K562 (cell line): ENCODE results near the gene RTN4. TPM values are rescaled to one million over a fixed set of nuclear protein-coding genes. Genes with fewer than 3 reads are reported as not detected.

ENCODE experiments used
- ARID1B ChIP-seq: fragments of 450-650 bp; IDR thresholded peaks from 2 replicates; pipeline ENCODE4 v1.6.1; 2016; ENCODE audit warnings: antibody characterized with exemption, mild to moderate bottlenecking, inconsistent platforms
- BRF1 ChIP-seq: IDR thresholded peaks from 3 replicates; pipeline ENCODE4 v1.6.1; 2011; ENCODE audit warnings: borderline replicate concordance, mild to moderate bottlenecking; ENCODE audit not compliant: insufficient read length; ENCODE audit errors: extremely low read depth
- CBX2 ChIP-seq: fragments of 200-600 bp; sonication (generic); IDR thresholded peaks from one replicate; pipeline ENCODE4 v1.6.1; 2012; ENCODE audit warnings: mild to moderate bottlenecking, low read length, inconsistent platforms; ENCODE audit not compliant: insufficient read depth, poor library complexity, severe bottlenecking
- GTF3C2 ChIP-seq: IDR thresholded peaks from 3 replicates; pipeline ENCODE4 v1.6.1; 2011; ENCODE audit warnings: borderline replicate concordance, mild to moderate bottlenecking, moderate library complexity; ENCODE audit not compliant: insufficient read length; ENCODE audit errors: extremely low read depth
- KAT2B ChIP-seq: IDR thresholded peaks from one replicate; pipeline ENCODE4 v1.6.1; 2012; ENCODE audit warnings: low read depth, mild to moderate bottlenecking, control low read depth, inconsistent platforms, low read length, moderate library complexity
- MAX ChIP-seq: sonication (generic); formaldehyde crosslinking; IDR thresholded peaks from 2 replicates; pipeline ENCODE4 v1.9.0; 2022; ENCODE audit warnings: mild to moderate bottlenecking, missing genetic modification reagents
- MCM2 ChIP-seq: fragments of 450-650 bp; IDR thresholded peaks from 2 replicates; pipeline ENCODE4 v1.6.1; 2017; ENCODE audit warnings: low read depth, mild to moderate bottlenecking
- RBM14 ChIP-seq: fragments of 200-400 bp; formaldehyde crosslinking; IDR thresholded peaks from 2 replicates; pipeline ENCODE4 v1.6.1; 2018; ENCODE audit warnings: low read depth, mild to moderate bottlenecking, low read length, moderate library complexity, borderline replicate concordance; ENCODE audit not compliant: insufficient read depth
- RBM22 ChIP-seq: fragments of 200-400 bp; formaldehyde crosslinking; IDR thresholded peaks from 2 replicates; pipeline ENCODE4 v1.6.1; 2018; ENCODE audit warnings: low read length, low read depth; ENCODE audit not compliant: poor library complexity, severe bottlenecking
- RNF2 ChIP-seq: sonication (generic); IDR thresholded peaks from 2 replicates; pipeline ENCODE4 v1.6.1; 2016
- SMAD4 ChIP-seq: fragments of 250-450 bp; sonication (Bioruptor Pico); conservative IDR thresholded peaks from 2 replicates; pipeline ENCODE4 v1.8.0; 2021; ENCODE audit warnings: inconsistent platforms, mild to moderate bottlenecking, moderate library complexity
- SMARCC2 ChIP-seq: fragments of 450-650 bp; IDR thresholded peaks from 2 replicates; pipeline ENCODE4 v1.6.1; 2017; ENCODE audit warnings: antibody characterized with exemption, moderate library complexity, mild to moderate bottlenecking, low read depth
- U2AF2 ChIP-seq: fragments of 200-400 bp; formaldehyde crosslinking; optimal IDR thresholded peaks from 2 replicates; pipeline ENCODE3; 2017; ENCODE audit warnings: low read depth, mild to moderate bottlenecking, low read length
- XRCC3 ChIP-seq: fragments of 450-650 bp; IDR thresholded peaks from 2 replicates; pipeline ENCODE4 v1.6.1; 2017; ENCODE audit warnings: mild to moderate bottlenecking, moderate library complexity
- ZNF140 ChIP-seq: fragments of 250-450 bp; sonication (Bioruptor Pico); IDR thresholded peaks from 2 replicates; pipeline ENCODE4 v1.8.0; 2021; ENCODE audit warnings: moderate library complexity, mild to moderate bottlenecking, inconsistent platforms
- ZNF511 ChIP-seq: sonication (generic); formaldehyde crosslinking; IDR thresholded peaks from 2 replicates; pipeline ENCODE4 v1.8.0; 2022; ENCODE audit warnings: mild to moderate bottlenecking, missing genetic modification reagents
- ZNF589 ChIP-seq: fragments of 200-800 bp; sonication (Bioruptor generic); IDR thresholded peaks from 2 replicates; pipeline ENCODE4 v1.6.1; 2016; ENCODE audit warnings: low read depth, missing genetic modification characterization, missing compliant biosample characterization
- ZNF764 ChIP-seq: fragments of 250-450 bp; sonication (Bioruptor Pico); IDR thresholded peaks from 2 replicates; pipeline ENCODE4 v1.4.0; 2020; ENCODE audit warnings: low read depth, mild to moderate bottlenecking, moderate library complexity
- polyA plus RNA-seq, 8 experiments: library from polyadenylated mRNA; depleted of rRNA in 4 of 8; stranded (reverse) in 5 of 8; unstranded in 3 of 8; fragments of >200 nt; fragmentation: Nextera tagmentation in 2 of 8; fragmentation: Illumina TruSeq in 1 of 8; extraction: Ambion mirVana in 2 of 8; extraction: Trizol in 1 of 8; gene quantifications; 2 replicates each; pipeline versions ENCODE4 v1.2.1 to v1.2.3, GENCODE V29; 2011 to 2014; ENCODE audit warnings: inconsistent platforms in 1 of 8, missing spikeins in 1 of 8
- total RNA-seq, 7 experiments: library from RNA; depleted of rRNA in 6 of 7; stranded (reverse); fragments of >200 nt in 6 of 7; fragmentation: Illumina TruSeq in 2 of 7; extraction: Trizol in 2 of 7; gene quantifications; 2 replicates each; pipeline versions ENCODE4 v1.2.1 to v1.2.3, GENCODE V29; 2011 to 2021; ENCODE audit warnings: low replicate concordance in 1 of 7
- TF ChIP-seq, protein P1 (sequence below): fragments of 250-450 bp; sonication (Bioruptor Pico); IDR thresholded peaks from 2 replicates; pipeline ENCODE4 v1.8.0; 2021; ENCODE audit warnings: mild to moderate bottlenecking, moderate library complexity
- TF ChIP-seq, protein P2 (sequence below): fragments of 450-650 bp; IDR thresholded peaks from 2 replicates; pipeline ENCODE4 v1.6.1; 2016
- TF ChIP-seq, protein P3 (sequence below): sonication (generic); formaldehyde crosslinking; IDR thresholded peaks from 2 replicates; pipeline ENCODE4 v1.8.0; 2022; ENCODE audit warnings: mild to moderate bottlenecking, missing genetic modification reagents

The RTN4 gene
- total and polyA plus RNA-seq, 9 of the 15 experiments (the other 6 are each of a cell fraction or from before 2014, with no cell fraction given): 73.0 to 248 (median 116) TPM

DNA sequence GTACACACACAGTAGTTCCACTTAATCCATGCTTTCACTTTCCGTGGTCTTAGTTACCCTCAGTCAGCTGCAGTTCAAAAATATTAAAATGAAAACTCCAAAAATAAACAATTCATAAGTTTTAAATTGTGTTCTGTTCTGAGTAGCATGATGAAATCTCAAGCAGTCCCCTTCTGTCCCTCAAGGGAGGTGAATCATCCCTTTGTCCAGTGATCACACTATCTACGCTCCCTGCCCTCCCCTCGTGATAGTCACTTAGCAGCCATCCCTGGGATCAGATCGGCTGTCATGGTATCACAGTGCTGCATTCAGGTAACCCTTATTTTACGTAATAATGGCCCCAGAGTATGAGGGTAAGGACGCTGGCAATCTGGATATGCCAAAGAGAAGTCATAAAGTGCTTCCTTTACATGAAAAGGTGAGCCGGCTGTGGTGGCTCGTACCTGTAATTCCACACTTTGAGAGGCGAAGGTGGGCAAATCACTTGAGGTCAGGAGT, 5.8 kb upstream of the RTN4 start (continued):
- TF ChIP-seq U2AF2: no peak
- no peak for TF ChIP-seq KAT2B
- no peak for TF ChIP-seq GTF3C2
- no peak for TF ChIP-seq RBM14
- TF ChIP-seq, protein P1, sequence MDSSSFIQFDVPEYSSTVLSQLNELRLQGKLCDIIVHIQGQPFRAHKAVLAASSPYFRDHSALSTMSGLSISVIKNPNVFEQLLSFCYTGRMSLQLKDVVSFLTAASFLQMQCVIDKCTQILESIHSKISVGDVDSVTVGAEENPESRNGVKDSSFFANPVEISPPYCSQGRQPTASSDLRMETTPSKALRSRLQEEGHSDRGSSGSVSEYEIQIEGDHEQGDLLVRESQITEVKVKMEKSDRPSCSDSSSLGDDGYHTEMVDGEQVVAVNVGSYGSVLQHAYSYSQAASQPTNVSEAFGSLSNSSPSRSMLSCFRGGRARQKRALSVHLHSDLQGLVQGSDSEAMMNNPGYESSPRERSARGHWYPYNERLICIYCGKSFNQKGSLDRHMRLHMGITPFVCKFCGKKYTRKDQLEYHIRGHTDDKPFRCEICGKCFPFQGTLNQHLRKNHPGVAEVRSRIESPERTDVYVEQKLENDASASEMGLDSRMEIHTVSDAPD (CRISPR knock-in tag): no peak
- TF ChIP-seq, protein P2, sequence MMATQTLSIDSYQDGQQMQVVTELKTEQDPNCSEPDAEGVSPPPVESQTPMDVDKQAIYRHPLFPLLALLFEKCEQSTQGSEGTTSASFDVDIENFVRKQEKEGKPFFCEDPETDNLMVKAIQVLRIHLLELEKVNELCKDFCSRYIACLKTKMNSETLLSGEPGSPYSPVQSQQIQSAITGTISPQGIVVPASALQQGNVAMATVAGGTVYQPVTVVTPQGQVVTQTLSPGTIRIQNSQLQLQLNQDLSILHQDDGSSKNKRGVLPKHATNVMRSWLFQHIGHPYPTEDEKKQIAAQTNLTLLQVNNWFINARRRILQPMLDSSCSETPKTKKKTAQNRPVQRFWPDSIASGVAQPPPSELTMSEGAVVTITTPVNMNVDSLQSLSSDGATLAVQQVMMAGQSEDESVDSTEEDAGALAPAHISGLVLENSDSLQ: peak; percentile 93
- TF ChIP-seq RBM22: no peak
- TF ChIP-seq, protein P3, sequence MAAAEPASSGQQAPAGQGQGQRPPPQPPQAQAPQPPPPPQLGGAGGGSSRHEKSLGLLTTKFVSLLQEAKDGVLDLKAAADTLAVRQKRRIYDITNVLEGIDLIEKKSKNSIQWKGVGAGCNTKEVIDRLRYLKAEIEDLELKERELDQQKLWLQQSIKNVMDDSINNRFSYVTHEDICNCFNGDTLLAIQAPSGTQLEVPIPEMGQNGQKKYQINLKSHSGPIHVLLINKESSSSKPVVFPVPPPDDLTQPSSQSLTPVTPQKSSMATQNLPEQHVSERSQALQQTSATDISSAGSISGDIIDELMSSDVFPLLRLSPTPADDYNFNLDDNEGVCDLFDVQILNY: no peak
- TF ChIP-seq SMARCC2: peak; percentile 65; the same call in 1 of the 2 replicates
- TF ChIP-seq XRCC3: no peak
- peak; percentile 61; the same call in 1 of the 2 replicates for TF ChIP-seq SMAD4 (CRISPR knock-in tag)
- TF ChIP-seq CBX2: no peak
- TF ChIP-seq ZNF589 (CRISPR knock-in tag): peak; percentile 77; the same call in 1 of the 2 replicates
- no peak for TF ChIP-seq MAX
- no peak; the same call in 1 of the 2 replicates for TF ChIP-seq RNF2
- TF ChIP-seq ZNF764 (CRISPR knock-in tag): no peak
- TF ChIP-seq ZNF140 (CRISPR knock-in tag): no peak
- TF ChIP-seq BRF1: no peak
- TF ChIP-seq ZNF511 (CRISPR knock-in tag): no peak
- TF ChIP-seq ARID1B: peak; percentile 79
- TF ChIP-seq MCM2: no peak
